DOHH2 (cell line): ENCODE results near the gene TRABD.

Experiments used
- EZH2phosphoT487 ChIP-seq: fragments of 200-600 bp; sonication (generic); IDR thresholded peaks from 2 replicates; pipeline ENCODE4 v1.6.1; 2017; ENCODE audit warnings: borderline replicate concordance, mild to moderate bottlenecking, antibody characterized with exemption, low read length, moderate library complexity, mixed read lengths
- TF ChIP-seq, protein P1 (sequence below): fragments of 200-600 bp; sonication (generic); IDR thresholded peaks from one replicate; pipeline ENCODE4 v1.5.1; 2014; ENCODE audit warnings: antibody characterized with exemption, mild to moderate bottlenecking, low read depth, low read length; ENCODE audit not compliant: poor library complexity, severe bottlenecking

DNA sequence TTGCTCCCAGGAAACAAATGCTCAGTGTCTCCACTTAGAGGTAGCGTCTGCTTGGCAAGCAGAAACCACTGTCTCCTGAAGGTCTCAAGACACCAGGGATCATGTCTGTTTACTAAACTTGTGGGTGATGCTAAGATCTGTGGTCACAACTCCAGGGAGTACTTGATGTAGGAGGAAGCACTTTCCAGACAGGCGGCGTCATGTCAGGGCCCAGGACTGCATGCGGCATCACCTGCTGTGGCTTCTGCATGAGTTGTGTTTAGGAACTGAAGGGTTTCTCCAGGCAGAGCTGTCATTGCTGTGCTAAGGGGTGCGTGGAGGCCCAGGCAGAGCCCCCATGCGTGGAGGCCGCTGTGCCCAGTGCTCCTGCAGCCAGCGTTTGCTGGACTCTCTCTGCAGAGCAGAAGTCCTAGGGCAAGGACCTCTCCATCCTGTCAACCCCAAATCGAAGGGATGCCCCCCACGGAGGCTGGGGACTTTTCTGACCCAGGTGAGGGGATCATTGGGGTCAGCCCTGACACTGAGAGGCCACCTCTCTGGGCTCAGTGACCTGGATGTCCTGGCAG lies 23.2 kb upstream of the TRABD start:
- TF ChIP-seq, protein P1, sequence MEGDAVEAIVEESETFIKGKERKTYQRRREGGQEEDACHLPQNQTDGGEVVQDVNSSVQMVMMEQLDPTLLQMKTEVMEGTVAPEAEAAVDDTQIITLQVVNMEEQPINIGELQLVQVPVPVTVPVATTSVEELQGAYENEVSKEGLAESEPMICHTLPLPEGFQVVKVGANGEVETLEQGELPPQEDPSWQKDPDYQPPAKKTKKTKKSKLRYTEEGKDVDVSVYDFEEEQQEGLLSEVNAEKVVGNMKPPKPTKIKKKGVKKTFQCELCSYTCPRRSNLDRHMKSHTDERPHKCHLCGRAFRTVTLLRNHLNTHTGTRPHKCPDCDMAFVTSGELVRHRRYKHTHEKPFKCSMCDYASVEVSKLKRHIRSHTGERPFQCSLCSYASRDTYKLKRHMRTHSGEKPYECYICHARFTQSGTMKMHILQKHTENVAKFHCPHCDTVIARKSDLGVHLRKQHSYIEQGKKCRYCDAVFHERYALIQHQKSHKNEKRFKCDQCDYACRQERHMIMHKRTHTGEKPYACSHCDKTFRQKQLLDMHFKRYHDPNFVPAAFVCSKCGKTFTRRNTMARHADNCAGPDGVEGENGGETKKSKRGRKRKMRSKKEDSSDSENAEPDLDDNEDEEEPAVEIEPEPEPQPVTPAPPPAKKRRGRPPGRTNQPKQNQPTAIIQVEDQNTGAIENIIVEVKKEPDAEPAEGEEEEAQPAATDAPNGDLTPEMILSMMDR, result no peak
- no peak for TF ChIP-seq EZH2phosphoT487
